Measurements from ENCODE around the gene TFF3. TPM values are rescaled to one million over a fixed set of nuclear protein-coding genes. Genes with fewer than 3 reads are reported as not detected.
A peak's percentile ranks its signal among the peaks of the same experiment; 100 is the strongest.

The TFF3 gene
- total RNA-seq, 2 experiments from 2014 or later = not detected

DNA sequence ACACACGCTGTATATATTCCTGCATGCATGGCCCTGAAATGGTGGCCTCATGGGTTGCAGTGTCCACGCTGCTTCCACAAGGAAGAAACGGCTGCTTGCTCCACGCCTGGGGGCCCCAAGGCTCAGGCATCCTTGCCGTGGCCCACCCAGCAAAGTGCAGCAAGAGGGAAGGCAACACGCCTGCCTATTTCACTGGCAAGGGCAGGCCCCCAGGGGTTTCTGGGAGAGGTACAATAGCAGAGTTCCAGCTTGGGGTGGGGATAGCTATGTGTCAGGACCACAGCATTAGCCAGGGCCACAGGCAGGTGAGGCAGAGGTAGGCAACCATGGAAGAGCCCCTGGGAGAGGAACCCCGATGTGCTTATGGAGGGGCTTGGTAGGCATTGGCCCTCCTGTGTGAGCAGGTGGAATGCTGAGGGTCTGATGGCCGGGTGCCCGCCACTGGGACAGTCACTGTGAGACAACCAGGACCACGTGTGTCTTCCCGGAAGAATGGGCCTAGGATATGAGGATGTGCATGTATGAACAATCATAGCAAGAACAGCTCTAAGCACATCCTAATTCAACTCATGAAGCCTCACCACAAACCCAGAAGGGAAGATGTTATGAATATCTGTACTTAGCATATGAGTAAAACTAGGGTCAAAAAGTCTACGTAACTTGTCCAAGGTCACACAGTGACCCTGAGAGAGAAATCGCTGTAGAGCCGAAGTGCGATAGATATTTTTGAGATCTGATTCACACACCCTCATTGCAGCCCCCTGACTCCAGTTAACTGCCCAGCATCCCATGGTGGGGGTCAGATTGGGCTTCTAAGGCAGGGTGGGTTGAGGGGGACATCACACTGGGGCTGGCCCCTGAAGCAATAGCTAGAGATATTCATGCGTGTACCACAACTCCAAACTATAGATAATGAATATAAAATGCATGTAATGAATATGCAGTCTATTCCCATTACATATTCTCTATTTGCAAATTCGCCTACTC lies 23.8 kb upstream of the TFF3 start:
- H3K36me3 ChIP-seq (ENCODE audit: insufficient read depth, low read length) = no peaks in the 10 kb centered on the region
- no peak for DNase-seq (ENCODE audit: low spot score)
- no TSS peak for BruUV-seq (replicated peaks)
- POLR2A ChIA-PET = interaction anchor here (1.0 kb wide), 1 partner anchor 53 kb away, joined by 3 read pairs; no protein-coding TSS in a partner anchor
- no peak overlapping the region for H3K27ac ChIP-seq (ENCODE audit: low read depth, low read length, poor library complexity, severe bottlenecking)
- H3K4me1 ChIP-seq (ENCODE audit: insufficient read depth, low read length, poor library complexity, severe bottlenecking) = peaks cover 6% of the 10 kb centered on the region
- TF ChIP-seq, protein P1, sequence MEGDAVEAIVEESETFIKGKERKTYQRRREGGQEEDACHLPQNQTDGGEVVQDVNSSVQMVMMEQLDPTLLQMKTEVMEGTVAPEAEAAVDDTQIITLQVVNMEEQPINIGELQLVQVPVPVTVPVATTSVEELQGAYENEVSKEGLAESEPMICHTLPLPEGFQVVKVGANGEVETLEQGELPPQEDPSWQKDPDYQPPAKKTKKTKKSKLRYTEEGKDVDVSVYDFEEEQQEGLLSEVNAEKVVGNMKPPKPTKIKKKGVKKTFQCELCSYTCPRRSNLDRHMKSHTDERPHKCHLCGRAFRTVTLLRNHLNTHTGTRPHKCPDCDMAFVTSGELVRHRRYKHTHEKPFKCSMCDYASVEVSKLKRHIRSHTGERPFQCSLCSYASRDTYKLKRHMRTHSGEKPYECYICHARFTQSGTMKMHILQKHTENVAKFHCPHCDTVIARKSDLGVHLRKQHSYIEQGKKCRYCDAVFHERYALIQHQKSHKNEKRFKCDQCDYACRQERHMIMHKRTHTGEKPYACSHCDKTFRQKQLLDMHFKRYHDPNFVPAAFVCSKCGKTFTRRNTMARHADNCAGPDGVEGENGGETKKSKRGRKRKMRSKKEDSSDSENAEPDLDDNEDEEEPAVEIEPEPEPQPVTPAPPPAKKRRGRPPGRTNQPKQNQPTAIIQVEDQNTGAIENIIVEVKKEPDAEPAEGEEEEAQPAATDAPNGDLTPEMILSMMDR (conservative IDR thresholded peaks at IDR 0.05; ENCODE audit: low read length) = no peak
- H2AFZ ChIP-seq (ENCODE audit: low read length) = no peak overlapping the region
- H3K9me2 ChIP-seq (ENCODE audit: insufficient read depth, low read length) = no peaks in the 10 kb centered on the region
- 0 out of 2 replicates have a peak, but pooled peaks cover 5% of the 10 kb centered on the region for H3K9me3 ChIP-seq (ENCODE audit: low read length)
- no peaks in the 10 kb centered on the region for H4K20me1 ChIP-seq (ENCODE audit: insufficient read depth, low read length)
- CTCF ChIA-PET (ENCODE audit: unreplicated experiment) = interaction anchor here (0.6 kb wide), 1 partner anchor 194 kb away, joined by 3 read pairs; no protein-coding TSS in a partner anchor
- no peaks in the 10 kb centered on the region for H3K79me2 ChIP-seq (ENCODE audit: insufficient read depth, low read depth, low read length)
- H3K4me2 ChIP-seq (ENCODE audit: low read length) = no peak overlapping the region
- intact Hi-C loops (cut with micrococcal nuclease; ENCODE audit: unreplicated experiment) = no loop called here
- no peak overlapping the region for H3K4me3 ChIP-seq (ENCODE audit: low read depth, low read length, poor library complexity, severe bottlenecking)

DNA sequence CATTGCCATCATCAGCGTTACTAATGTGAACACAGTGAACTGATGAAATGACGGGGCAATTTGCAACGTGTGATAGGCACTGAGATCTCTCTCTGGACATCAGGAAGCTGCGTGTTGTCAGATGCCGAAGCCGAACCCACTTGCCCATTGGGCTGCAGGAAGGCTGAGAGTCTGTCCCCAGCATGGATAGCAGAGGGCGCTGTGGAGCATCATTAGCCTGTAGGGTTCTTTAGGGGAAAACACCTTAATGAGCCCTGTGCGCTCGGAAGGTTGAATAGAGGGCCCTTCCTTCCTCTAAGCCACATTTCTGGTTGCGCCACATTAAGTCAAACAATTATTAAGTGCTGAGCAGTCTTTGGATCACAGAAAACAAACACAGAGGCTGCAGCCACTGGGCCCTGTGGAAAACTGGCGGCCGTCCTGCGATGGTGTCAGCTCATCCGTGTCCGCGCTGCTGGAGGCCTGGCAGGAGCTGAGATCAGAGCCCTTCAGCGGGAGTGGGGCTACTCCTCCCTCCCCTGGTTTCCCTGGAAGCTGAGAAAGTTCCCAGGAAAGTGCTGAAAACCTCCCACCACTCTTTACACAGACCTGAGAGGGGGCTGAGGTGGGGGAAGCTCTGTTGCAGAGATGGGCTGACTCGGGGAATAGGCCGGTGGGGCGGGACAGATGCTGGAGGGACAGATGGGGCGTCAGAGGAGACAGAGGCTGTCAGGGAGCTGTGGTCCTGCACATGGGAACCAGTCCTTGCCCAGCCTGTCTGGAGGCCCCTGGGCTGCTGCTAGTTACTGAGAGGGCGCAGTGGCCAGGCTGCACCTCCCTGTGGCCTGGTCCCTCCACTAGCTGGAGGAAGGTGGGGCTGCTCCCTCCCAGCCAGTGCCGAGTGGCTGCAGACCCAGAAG lies 22.9 kb upstream of the TFF3 start:
- H4K20me1 ChIP-seq (ENCODE audit: insufficient read depth, low read length) = no peaks in the 10 kb centered on the region
- peaks cover 6% of the 10 kb centered on the region for H3K4me1 ChIP-seq (ENCODE audit: insufficient read depth, low read length, poor library complexity, severe bottlenecking)
- no peak overlapping the region for H3K27ac ChIP-seq (ENCODE audit: low read depth, low read length, poor library complexity, severe bottlenecking)
- no peak overlapping the region for H3K4me3 ChIP-seq (ENCODE audit: low read depth, low read length, poor library complexity, severe bottlenecking)
- H3K36me3 ChIP-seq (ENCODE audit: insufficient read depth, low read length) = no peaks in the 10 kb centered on the region
- intact Hi-C loops (cut with micrococcal nuclease; ENCODE audit: unreplicated experiment) = loop anchor here (1.0 kb wide), 1 partner anchor 199 kb away; no protein-coding TSS in a partner anchor
- BruUV-seq (replicated peaks) = no TSS peak
- 0 out of 2 replicates have a peak, but pooled peaks cover 5% of the 10 kb centered on the region for H3K9me3 ChIP-seq (ENCODE audit: low read length)
- H2AFZ ChIP-seq (ENCODE audit: low read length) = no peak overlapping the region
- no peak for TF ChIP-seq EZH2phosphoT487 (IDR thresholded peaks at IDR 0.05; ENCODE audit: borderline replicate concordance, low read depth, low read length)
- TF ChIP-seq, protein P1 (conservative IDR thresholded peaks at IDR 0.05; ENCODE audit: low read length) = peak; percentile 83
- no peaks in the 10 kb centered on the region for H3K79me2 ChIP-seq (ENCODE audit: insufficient read depth, low read depth, low read length)
- POLR2A ChIA-PET = no interaction called here
- peak; percentile 69 for DNase-seq (ENCODE audit: low spot score)
- H3K9me2 ChIP-seq (ENCODE audit: insufficient read depth, low read length) = no peaks in the 10 kb centered on the region
- CTCF ChIA-PET (ENCODE audit: unreplicated experiment) = interaction anchor here (0.5 kb wide), 1 partner anchor 53 kb away, joined by 3 read pairs; no protein-coding TSS in a partner anchor
- no peak overlapping the region for H3K4me2 ChIP-seq (ENCODE audit: low read length)
